ENCODE results near the gene RELB.

RELB gene

GRCh38 chr19:45076851-45077730 lies 75.8 kb downstream of the RELB start:
- ATAC-seq, result no peak
- TF ChIP-seq CSRNP3 (CRISPR knock-in tag; IDR thresholded peaks at IDR 0.05), result no peak
- TF ChIP-seq CSDC2 (CRISPR knock-in tag; IDR thresholded peaks at IDR 0.05), result no peak
- TF ChIP-seq ARNTL (CRISPR knock-in tag; IDR thresholded peaks at IDR 0.05; ENCODE audit: borderline replicate concordance, low read depth), result no peak
- TF ChIP-seq BACH2 (CRISPR knock-in tag; IDR thresholded peaks at IDR 0.05; ENCODE audit: borderline replicate concordance), result no peak
- TF ChIP-seq TCF4 (CRISPR knock-in tag; IDR thresholded peaks at IDR 0.05; ENCODE audit: borderline replicate concordance), result no peak
- no peak for TF ChIP-seq ZNF8 (CRISPR knock-in tag; IDR thresholded peaks at IDR 0.05)
- TF ChIP-seq POU6F1 (CRISPR knock-in tag; IDR thresholded peaks at IDR 0.05; ENCODE audit: borderline replicate concordance, low read depth), result no peak

DNA sequence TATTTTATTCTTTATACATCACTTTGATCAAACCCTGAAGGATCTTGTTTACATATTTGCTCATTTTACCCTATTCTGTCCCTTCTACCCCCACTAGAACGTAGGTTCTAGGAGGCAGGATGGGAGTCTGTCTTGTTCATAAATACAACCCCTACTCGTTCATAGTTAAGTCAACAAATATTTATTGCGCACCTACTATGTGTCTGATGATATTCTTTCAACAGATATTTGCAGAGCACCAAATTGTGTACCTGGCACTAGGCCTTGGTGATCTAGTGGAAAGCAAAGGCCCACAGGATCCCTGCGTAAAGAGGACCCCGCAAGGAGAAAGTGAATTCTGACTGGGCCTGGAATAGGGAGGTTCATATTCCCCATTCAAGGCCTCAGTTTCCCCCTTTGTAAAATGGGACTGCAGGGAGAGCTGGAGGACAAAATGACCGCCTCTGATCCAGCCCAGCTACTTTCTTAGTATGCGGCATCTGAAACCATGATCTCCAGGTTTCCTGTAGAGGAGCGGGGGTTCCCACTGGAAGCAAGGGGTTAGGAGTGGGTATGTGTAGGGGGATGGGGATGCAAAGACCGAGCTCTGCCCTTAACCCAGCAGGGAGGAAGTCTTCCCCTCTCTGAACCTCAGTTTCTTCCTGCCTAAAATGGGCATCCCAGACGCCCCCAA lies 77.3 kb downstream of the RELB start:
- 0 out of 2 replicates have a peak, but pooled peaks have one; percentile 24 for TF ChIP-seq ESRRG (CRISPR knock-in tag; IDR thresholded peaks at IDR 0.05)
- no peak for TF ChIP-seq OSR1 (CRISPR knock-in tag; IDR thresholded peaks at IDR 0.05)
- peak; percentile 27; the same call in 2 of the 3 replicates for ATAC-seq

- peak; percentile 97 for ATAC-seq
- TF ChIP-seq SNAI2 (CRISPR knock-in tag; IDR thresholded peaks at IDR 0.05), result no peak
- no peak for TF ChIP-seq TCF4 (CRISPR knock-in tag; IDR thresholded peaks at IDR 0.05; ENCODE audit: borderline replicate concordance)
- TF ChIP-seq ZNF8 (CRISPR knock-in tag; IDR thresholded peaks at IDR 0.05), result 0 out of 2 replicates have a peak, but pooled peaks have one; percentile 40
- TF ChIP-seq, protein P1, sequence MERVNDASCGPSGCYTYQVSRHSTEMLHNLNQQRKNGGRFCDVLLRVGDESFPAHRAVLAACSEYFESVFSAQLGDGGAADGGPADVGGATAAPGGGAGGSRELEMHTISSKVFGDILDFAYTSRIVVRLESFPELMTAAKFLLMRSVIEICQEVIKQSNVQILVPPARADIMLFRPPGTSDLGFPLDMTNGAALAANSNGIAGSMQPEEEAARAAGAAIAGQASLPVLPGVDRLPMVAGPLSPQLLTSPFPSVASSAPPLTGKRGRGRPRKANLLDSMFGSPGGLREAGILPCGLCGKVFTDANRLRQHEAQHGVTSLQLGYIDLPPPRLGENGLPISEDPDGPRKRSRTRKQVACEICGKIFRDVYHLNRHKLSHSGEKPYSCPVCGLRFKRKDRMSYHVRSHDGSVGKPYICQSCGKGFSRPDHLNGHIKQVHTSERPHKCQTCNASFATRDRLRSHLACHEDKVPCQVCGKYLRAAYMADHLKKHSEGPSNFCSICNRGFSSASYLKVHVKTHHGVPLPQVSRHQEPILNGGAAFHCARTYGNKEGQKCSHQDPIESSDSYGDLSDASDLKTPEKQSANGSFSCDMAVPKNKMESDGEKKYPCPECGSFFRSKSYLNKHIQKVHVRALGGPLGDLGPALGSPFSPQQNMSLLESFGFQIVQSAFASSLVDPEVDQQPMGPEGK (CRISPR knock-in tag; IDR thresholded peaks at IDR 0.05; ENCODE audit: borderline replicate concordance), result peak; percentile 74; the same call in 1 of the 2 replicates
- peak; percentile 78; the same call in 1 of the 2 replicates for TF ChIP-seq ZFP3 (CRISPR knock-in tag; IDR thresholded peaks at IDR 0.05)
- TF ChIP-seq TSHZ2 (CRISPR knock-in tag; IDR thresholded peaks at IDR 0.05), result peak; percentile 60; the same call in 1 of the 2 replicates
- TF ChIP-seq CSDC2 (CRISPR knock-in tag; IDR thresholded peaks at IDR 0.05), result 0 out of 2 replicates have a peak, but pooled peaks have one; percentile 51
- no peak for TF ChIP-seq TOX (CRISPR knock-in tag; IDR thresholded peaks at IDR 0.05; ENCODE audit: borderline replicate concordance)
Observed at GRCh38 chr19:45079063-45079910, 78.0 kb downstream of the RELB start, which contains the start of gene GEMIN7. TSS of gene GEMIN7 (plus strand) at chr19:45079260. CDS start at chr19:45090115, 10,855 bp downstream.

DNA sequence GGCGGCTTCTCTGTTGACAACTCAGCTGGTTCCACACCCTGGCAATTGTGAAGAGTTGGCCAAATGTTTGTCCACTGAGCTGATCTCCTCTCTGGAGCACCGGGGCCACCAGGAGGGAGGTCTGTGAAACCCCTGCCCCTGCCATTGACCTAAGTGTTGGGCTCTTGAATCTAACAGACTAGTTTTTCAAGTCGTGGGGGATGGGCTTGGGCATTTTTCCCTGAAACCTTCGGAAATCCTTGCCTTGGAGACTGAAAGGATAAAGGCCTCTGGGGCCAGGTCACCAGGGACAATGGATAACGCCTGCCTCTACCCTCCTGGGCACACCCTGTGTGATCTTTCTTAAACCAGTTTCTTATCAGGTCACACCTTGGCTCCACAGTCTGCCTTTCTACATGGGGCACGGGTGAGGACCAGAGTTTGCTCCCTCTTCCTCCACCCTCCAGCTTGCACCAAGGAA lies 78.7 kb downstream of the RELB start:
- no peak for ATAC-seq
- TF ChIP-seq, protein P1 (CRISPR knock-in tag; IDR thresholded peaks at IDR 0.05; ENCODE audit: borderline replicate concordance), result no peak
- no peak for TF ChIP-seq TSHZ2 (CRISPR knock-in tag; IDR thresholded peaks at IDR 0.05)
- no peak for TF ChIP-seq PPARA (CRISPR knock-in tag; IDR thresholded peaks at IDR 0.05; ENCODE audit: borderline replicate concordance)
- TF ChIP-seq TOX (CRISPR knock-in tag; IDR thresholded peaks at IDR 0.05; ENCODE audit: borderline replicate concordance), result no peak
- TF ChIP-seq ZFP30 (CRISPR knock-in tag; IDR thresholded peaks at IDR 0.05), result no peak
- TF ChIP-seq TCF4 (CRISPR knock-in tag; IDR thresholded peaks at IDR 0.05; ENCODE audit: borderline replicate concordance), result no peak
- no peak for TF ChIP-seq ZNF565 (CRISPR knock-in tag; conservative IDR thresholded peaks at IDR 0.05; ENCODE audit: low read depth)
- no peak for TF ChIP-seq GLIS3 (CRISPR knock-in tag; IDR thresholded peaks at IDR 0.05)

All from SK-N-SH treated with all-trans-retinoic acid at 6 μM for 48 hours (cell line).